Uterus (tissue), 2 donors: Measurements from ENCODE around the gene XRN2.

Experiments
- CTCF ChIP-seq, 4 experiments: fragments of 200-600 bp in 2 of 4; fragments of 450-650 bp in 2 of 4; sonication (generic) in 2 of 4; IDR thresholded peaks; one replicate each; pipeline ENCODE4 v1.5.1; 2016 to 2019; ENCODE audit warnings: antibody characterized with exemption in 4 of 4, mild to moderate bottlenecking in 2 of 4, moderate library complexity in 1 of 4
- POLR2A ChIP-seq, 2 donors: fragments of 450-650 bp; IDR thresholded peaks; one replicate each; pipeline ENCODE4 v1.6.1; 2016; ENCODE audit warnings: antibody characterized with exemption in 2 of 2, mild to moderate bottlenecking in 1 of 2, moderate library complexity in 1 of 2

- TF ChIP-seq CTCF (IDR thresholded peaks at IDR 0.05): no peak
- TF ChIP-seq POLR2A (IDR thresholded peaks at IDR 0.05): no peak
Measured at GRCh38 chr20:21368791-21369190, 65.7 kb downstream of the XRN2 start.
